SU-DHL-6 (cell line): ENCODE measurements around the gene RHEBL1.

Experiments used
- H2AFZ ChIP-seq: fragments of 200-600 bp; sonication (generic); 2 replicates; pipeline ENCODE4 v1.6.1; 2014; ENCODE audit warnings: low read depth, mild to moderate bottlenecking, moderate library complexity, mixed read lengths, antibody characterized with exemption, low read length; ENCODE audit not compliant: severe bottlenecking
- H3F3A ChIP-seq: fragments of 200-600 bp; shearing (Covaris generic); 2 replicates; pipeline ENCODE4 v1.6.0; 2016; ENCODE audit warnings: antibody characterized with exemption, mild to moderate bottlenecking; ENCODE audit not compliant: insufficient read depth
- H3K27ac ChIP-seq: fragments of 200-600 bp; sonication (generic); 2 replicates; pipeline ENCODE4 v1.5.1; 2016; ENCODE audit warnings: low read depth, mild to moderate bottlenecking, low read length, moderate library complexity, mixed read lengths
- H3K27me3 ChIP-seq: fragments of 200-600 bp; sonication (generic), shearing (Covaris generic); 2 replicates; pipeline ENCODE4 v1.6.0; 2014; ENCODE audit warnings: mild to moderate bottlenecking, low read length
- H3K36me3 ChIP-seq: fragments of 200-600 bp; sonication (generic); 2 replicates; pipeline ENCODE4 v1.6.1; 2014; ENCODE audit warnings: mild to moderate bottlenecking, low read length, mixed read lengths
- H3K4me2 ChIP-seq: fragments of 300-600, 200-600 bp; shearing (Covaris generic), sonication (generic); 2 replicates; pipeline ENCODE4 v1.6.0; 2014; ENCODE audit warnings: low read length, low read depth, mild to moderate bottlenecking; ENCODE audit not compliant: poor library complexity, severe bottlenecking
- H3K4me3 ChIP-seq: fragments of 200-600 bp; sonication (generic); 2 replicates; pipeline ENCODE4 v1.5.1; 2014; ENCODE audit warnings: antibody characterized with exemption, low read length, mild to moderate bottlenecking, mixed read lengths; ENCODE audit not compliant: insufficient read depth, poor library complexity, severe bottlenecking
- H3K79me2 ChIP-seq: fragments of 200-600 bp; sonication (generic); 2 replicates; pipeline ENCODE4 v1.6.1; 2014; ENCODE audit warnings: mild to moderate bottlenecking, low read length, moderate library complexity; ENCODE audit not compliant: insufficient read depth
- H3K9ac ChIP-seq: fragments of 200-600 bp; sonication (generic); 2 replicates; pipeline ENCODE4 v1.7.0; 2014; ENCODE audit warnings: mild to moderate bottlenecking, low read length
- H3K9me2 ChIP-seq: fragments of 200-600 bp; sonication (generic); replicated peaks from 2 replicates; pipeline ENCODE4 v1.6.1; 2014; ENCODE audit warnings: low read length; ENCODE audit not compliant: insufficient read depth
- H3K9me3 ChIP-seq: fragments of 200-600 bp; sonication (generic); 2 replicates; pipeline ENCODE4 v1.6.1; 2014; ENCODE audit warnings: low read length, mixed read lengths; ENCODE audit not compliant: insufficient read depth
- H4K20me1 ChIP-seq: fragments of 200-600 bp; sonication (generic); 2 replicates; pipeline ENCODE4 v1.6.1; 2014; ENCODE audit warnings: low read depth, mild to moderate bottlenecking, antibody characterized with exemption, low read length, moderate library complexity, mixed read lengths
- CTCF ChIP-seq: fragments of 200-600 bp; sonication (generic); IDR thresholded peaks from one replicate; pipeline ENCODE4 v1.5.1; 2017; ENCODE audit warnings: antibody characterized with exemption, mild to moderate bottlenecking, low read length, moderate library complexity; ENCODE audit not compliant: insufficient read depth, poor library complexity, severe bottlenecking
- EZH2phosphoT487 ChIP-seq: fragments of 200-600 bp; sonication (generic), shearing (Covaris generic); conservative IDR thresholded peaks from 2 replicates; pipeline ENCODE4 v1.6.1; 2018; ENCODE audit warnings: mild to moderate bottlenecking, antibody characterized with exemption, low read length, moderate library complexity, mixed read lengths

Gene RHEBL1

DNA sequence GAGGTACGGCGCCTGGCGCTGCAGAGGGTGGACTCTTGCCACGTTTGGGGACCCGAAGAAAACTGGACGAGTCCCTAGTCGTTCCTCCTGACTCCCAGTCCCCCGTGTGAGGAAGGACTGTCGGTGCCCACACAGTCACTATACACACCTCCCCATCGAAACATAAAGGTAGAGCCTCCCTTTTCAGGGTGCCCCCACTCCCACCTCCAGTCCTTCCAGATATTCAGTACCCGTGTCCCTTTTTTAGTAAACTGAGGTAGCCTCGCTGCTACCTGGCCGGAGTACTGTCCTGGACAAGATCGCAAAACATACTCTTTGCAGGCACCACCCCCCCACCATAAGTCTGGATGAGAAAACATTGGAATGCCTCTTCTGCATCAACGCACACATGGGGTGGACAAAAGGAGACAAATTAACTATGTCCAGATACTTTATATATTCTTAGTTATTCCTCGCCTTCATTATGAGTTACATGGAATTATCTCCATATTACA is 8.6 kb downstream of the RHEBL1 start:
- Histone ChIP-seq H3K27me3 (no peaks in the 10 kb centered on the region), H3K79me2 (peaks cover 47% of the 10 kb centered on the region)

DNA sequence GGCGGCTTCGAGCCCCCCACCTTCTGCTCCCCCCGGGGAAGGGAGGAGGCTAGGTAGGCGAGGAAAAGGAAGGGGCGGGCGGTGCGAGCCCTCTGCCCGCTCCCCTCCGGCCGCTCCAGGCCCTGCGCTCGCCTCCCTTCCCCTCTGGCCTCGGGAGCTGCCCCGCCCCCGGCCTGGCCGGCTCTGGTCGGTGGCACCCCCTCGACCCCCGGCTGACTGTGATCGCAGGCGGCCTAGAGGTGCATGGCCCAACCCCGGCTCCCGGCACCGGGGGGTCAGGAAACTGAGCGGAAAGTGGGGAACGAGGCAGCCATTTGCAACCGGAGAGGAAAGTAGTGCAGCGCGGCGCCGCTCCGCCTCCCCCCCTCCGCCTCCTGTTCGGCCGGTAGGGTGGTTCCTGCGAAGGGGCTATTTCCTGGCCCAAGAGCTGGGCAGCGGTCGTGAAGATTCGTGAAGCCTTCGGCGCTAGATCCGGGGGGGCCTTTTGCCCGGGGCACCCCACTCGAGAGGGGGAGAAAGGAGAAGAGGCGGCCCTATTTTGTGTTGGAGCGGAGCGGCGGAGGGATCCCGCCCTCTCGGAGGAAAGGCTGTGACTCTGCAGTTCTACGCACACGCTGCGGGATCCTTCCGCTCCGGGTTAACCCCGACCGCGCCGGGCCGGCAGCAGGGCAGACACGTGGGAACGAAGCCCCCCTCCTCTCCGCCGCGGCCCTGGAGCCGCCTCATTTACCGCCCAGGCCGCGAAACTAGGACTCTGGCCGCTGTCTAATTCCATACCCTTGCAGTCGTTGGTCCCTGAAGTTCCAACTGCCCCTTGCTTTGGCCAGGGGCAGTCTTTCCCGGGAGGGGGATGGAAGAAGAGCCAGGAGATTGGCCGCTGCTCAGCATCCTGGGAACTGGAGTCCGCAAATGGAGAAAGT is 9.3 kb downstream of the RHEBL1 start, which contains the start of gene KMT2D:
KMT2D (minus strand) TSS at position 558 of the 920 bp plus-strand sequence. CDS start 5,470 bp downstream, outside the sequence.
- H3K4me2 ChIP-seq = peak within 1 kb of the TSS; percentile 96
- H3K27ac ChIP-seq = peak within 1 kb of the TSS; percentile 78
- peaks cover 55% of the 10 kb centered on the region for H3K79me2 ChIP-seq
- H3K9ac ChIP-seq = peak within 1 kb of the TSS; percentile 96
- H3K36me3 ChIP-seq = no peaks in the 10 kb centered on the region
- no peaks in the 10 kb centered on the region for H3K27me3 ChIP-seq
- H3K9me2 ChIP-seq = no peaks in the 10 kb centered on the region
- TF ChIP-seq EZH2phosphoT487 = no peak
- no peak for TF ChIP-seq CTCF
- H3K9me3 ChIP-seq = no peaks in the 10 kb centered on the region
- peak within 1 kb of the TSS; percentile 94 for H2AFZ ChIP-seq
- H4K20me1 ChIP-seq = peaks cover 15% of the 10 kb centered on the region; the same call in 1 of the 2 replicates
- peak within 1 kb of the TSS; percentile 98 for H3K4me3 ChIP-seq
- peaks cover 10% of the 10 kb centered on the region for H3F3A ChIP-seq

More for the DNA sequence above, 8.6 kb downstream of the RHEBL1 start:
- Histone ChIP-seq H3K9ac (peak overlapping the region; percentile 96), H3F3A (peaks cover 10% of the 10 kb centered on the region), H3K36me3 (no peaks in the 10 kb centered on the region), H4K20me1 (peaks cover 15% of the 10 kb centered on the region; the same call in 1 of the 2 replicates), H3K9me2 (no peaks in the 10 kb centered on the region), H2AFZ (peak overlapping the region; percentile 94), H3K4me2 (peak overlapping the region; percentile 96), H3K4me3 (peak overlapping the region; percentile 98), H3K9me3 (no peaks in the 10 kb centered on the region), H3K27ac (peak overlapping the region; percentile 78)
- TF ChIP-seq CTCF (no peak), EZH2phosphoT487 (no peak)

DNA sequence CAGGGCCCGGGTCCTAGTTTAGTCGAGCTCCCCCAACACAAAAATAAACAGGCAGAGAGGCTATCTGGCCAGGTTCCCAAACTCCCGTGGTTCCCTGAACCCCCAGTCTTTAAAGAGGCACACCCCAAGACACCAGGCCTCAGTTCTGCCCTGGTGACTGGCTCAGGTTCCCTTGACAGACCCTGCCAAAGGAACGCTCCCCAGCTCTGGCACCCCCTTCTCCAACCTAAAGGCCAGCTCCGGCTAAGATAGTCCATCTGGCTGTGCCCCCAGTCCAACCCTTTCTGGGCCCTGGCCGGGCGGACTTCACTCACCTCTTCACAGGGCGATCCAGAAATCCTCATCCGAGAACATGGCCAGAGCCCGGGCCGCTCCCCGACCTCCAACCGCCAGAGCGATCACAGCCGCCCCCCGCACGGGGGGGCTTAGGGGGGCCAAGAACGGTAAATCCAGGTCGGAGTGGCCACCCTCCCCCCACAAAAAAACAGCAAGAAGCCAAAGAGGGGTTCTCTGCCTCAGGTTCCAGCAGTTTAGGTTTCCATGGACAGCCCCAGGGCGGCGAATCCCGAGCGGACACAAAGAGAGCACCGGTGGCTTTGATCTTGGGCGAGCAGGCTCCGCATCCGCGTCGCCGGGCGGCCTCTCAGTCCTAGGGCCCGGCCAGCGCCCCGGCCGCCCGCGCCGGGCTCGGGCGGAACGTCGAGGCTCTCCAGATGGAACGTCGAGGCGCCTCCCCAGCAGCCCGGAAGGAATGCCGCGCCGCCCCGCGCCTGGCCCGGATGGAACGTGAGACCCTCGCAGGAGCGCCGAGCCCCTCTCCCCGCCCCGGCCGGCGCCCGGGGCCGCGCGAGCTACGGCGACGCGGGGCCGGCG is 10.2 kb downstream of the RHEBL1 start:
- Histone ChIP-seq H3K27ac (peak overlapping the region; percentile 78), H3K9ac (peak overlapping the region; percentile 96), H3K79me2 (peaks cover 64% of the 10 kb centered on the region), H3K36me3 (no peaks in the 10 kb centered on the region), H3K4me3 (peak overlapping the region; percentile 98), H3K4me2 (peak overlapping the region; percentile 96), H3K9me2 (no peaks in the 10 kb centered on the region), H3K9me3 (no peaks in the 10 kb centered on the region), H2AFZ (peak overlapping the region; percentile 94), H4K20me1 (peaks cover 15% of the 10 kb centered on the region; the same call in 1 of the 2 replicates), H3F3A (peaks cover 10% of the 10 kb centered on the region), H3K27me3 (no peaks in the 10 kb centered on the region)
- TF ChIP-seq CTCF (no peak), EZH2phosphoT487 (no peak)
